Stimulated activated CD8-positive, alpha-beta memory T cell treated with anti-CD3 and anti-CD28 coated beads, Interleukin-4, amount 100 ng/mL, for 4 hours (primary cell): ENCODE measurements around the gene LSM14A.

Experiments
- DNase-seq, 2 donors: peaks; one replicate each; pipeline ENCODE4 v3.0.0-alpha.2; 2020; ENCODE audit warnings: low read depth in 2 of 2, low spot score in 1 of 2

LSM14A gene

DNA sequence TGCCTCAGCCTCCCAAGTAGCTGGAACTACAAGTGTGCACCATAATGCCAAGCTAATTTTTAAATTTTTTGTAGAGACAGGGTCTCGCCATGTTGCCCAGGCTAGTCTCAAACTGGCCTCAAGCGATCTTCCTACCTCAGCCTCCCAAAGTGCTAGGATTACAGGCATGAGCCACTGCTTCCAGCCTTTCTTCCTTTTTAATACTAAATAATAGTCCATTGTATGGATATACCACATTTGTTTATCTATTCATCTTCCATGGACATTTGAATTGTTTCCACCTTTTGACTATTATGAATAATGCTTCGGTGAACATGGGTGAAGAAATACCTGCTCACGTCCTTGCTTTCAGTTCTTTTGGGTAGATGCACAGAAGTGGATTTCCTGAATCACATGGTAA lies 106.5 kb downstream of the LSM14A start:
- DNase-seq = no peak
